Activated T-cell treated with anti-CD3 and anti-CD28 coated beads for 1 hour (primary cell): Measurements from ENCODE around the gene MTFR2.
"Not testable (repeated sequence)": the region's sequence is repeated elsewhere in the genome, so short reads cannot be mapped to it uniquely, and the experiment has no call there.

Source experiments
- DNase-seq: peaks from one replicate; pipeline ENCODE4 v3.0.0-alpha.2; 2020; ENCODE audit warnings: low read depth

The MTFR2 gene

DNA sequence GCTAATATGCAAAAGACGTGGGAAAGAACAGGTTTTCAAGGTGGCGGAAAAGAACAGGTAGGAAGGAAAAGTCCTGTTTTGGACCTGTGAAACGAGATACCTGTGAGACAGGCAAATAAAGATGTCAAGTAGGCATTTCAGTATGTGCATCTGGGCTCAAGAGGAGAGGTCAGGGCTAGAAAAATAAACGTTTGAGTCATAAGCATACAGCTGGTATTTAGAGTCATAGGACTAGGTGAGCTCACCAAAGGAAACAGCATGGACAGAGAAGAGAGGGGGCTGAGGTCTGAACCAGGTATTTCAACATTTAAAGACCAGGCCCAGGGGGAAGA, 14.9 kb downstream of the MTFR2 start:
- no peak for DNase-seq

DNA sequence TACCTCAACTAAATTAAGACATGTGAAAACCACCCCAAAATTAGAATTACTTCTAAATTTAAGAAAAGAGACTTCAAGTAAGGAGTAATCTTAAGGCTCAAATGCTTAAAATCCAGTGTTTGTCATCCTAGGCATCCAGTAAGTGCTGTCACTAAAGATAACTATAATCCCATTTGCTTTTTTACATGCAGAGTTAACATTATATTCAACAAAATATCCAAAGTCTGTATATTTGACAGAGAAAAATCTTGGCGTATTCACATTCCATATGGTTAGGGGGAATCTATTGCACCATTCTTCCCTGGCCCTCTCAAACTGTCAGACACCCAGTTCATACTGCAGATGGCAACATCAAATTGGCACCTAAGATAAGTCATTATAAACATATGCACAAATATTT, 17.4 kb downstream of the MTFR2 start:
- DNase-seq = no peak

DNA sequence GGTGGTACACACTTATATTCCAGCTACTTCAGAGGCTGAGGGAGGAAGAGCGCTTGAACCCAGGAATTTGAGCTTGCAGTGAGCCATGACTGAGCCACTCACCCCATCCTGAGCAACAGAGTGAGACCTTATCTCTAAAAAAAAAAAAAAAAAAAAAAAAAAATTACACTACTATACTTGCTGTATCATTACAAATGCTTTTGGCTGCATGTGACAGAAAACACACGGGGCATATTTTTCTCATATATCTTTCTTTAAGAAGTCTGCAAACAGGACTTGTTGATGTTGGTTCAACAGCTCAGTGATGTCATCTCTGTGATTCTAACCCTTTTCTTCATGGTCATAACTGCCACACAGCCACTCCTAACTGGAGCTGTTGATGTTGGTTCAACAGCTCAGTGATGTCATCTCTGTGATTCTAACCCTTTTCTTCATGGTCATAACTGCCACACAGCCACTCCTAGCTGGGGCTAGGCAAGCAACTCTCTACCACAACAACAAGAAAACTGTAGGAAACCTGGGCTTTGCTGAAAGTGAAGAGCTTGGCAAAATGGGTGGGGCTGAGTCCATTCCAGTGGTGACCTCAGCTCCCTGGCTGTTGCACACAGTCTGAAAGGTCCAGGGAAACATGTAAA, 19.8 kb downstream of the MTFR2 start:
- no peak for DNase-seq

DNA sequence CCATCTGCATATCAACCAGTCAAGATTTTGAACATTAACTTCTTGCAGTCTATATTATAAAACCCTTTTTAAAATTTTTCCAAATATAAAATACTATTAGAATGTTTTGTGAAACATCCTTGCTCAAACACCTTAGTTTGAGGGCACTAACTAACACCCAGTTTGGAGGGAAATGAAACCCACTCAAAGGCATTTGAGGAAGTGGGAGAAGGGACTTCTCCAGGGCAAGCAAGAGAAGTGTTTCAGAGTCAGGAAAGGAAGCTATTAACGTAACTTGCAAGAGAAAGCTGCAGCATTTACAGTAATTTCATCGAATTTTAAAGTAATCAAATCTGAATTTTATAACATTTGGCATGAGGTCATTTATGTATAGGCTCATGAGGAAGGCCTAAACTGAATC, 21.3 kb downstream of the MTFR2 start:
- DNase-seq = no peak

DNA sequence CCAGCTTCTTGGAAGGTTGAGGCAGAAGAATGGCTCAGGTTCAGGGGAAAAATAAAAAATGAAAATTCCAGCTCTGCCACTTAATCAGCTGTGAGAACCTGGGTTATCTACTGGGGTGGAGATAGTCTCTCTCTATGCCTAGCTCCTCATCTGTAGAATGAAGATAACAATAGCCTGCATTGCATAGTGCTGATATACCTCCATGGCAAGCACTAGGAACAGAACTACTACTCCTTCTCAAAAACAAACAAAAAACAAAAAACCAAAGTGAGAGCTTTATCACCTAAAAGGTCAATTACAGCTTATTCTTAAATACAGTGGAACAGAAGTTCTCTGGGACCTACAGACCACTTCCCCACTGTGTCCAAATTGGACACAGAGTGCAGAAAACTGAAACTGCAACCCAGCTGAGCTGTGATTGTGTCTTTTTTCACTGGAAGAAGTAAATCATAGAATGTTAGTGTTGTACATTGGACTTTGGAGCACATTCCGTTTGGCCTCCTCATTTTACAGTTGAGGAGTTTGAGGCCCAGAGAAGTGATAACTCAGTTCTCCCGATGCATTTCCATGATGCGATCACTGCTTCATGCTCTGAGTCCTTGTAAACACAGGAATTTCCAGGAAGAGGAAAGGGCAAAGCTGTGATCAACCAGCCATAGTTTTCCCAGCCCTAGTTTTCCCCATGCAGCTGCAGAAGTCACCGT, 23.3 kb downstream of the MTFR2 start:
- DNase-seq = no peak

DNA sequence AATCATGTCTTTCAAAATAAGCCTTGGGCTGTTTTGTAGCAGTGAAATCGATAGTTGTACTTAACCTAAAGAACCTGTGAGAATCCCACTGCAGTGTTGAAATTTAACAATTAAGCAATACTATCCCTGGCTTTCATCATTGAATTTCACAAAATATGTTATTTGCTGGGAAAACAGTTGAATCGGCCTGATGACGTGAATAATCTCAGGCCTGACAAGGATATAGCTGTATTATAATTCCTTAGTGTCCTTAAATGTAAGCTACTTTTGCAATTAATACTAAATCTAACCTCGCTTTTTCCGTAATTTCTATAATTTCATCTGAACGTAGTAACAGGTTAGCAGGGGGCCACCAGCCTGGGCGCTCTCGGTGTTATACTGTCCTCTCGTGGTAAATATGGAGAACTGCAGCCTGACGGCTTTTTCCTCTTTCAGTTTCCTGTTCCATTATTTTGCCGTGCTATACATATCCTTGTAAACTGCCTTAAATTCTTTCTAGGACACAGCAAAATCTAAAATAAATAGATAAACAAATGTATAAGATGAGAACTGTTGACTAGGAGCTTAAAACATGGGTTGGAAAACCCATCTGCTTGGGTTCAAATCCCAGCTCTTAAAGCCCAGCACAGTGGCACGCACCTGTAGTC, 24.0 kb downstream of the MTFR2 start:
- DNase-seq = peak; percentile 39

DNA sequence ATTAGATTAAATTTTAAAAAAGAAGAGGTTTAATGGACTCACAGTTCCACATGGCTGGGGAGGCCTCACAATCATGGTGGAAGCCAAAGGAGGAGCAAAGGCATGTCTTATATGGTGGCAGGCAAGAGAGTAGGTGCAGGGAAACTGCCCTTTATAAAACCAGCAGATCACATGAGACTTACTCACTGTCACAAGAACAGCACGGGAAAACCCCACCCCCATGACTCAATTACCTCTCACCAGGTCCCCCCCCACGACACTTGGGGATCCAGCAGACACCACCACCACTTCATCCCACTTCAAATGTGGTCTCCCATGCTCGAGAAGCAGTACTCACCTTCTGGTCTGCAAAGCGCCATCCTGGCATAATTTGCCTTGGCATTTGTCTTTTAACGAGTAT, 24.6 kb downstream of the MTFR2 start:
- no peak for DNase-seq

DNA sequence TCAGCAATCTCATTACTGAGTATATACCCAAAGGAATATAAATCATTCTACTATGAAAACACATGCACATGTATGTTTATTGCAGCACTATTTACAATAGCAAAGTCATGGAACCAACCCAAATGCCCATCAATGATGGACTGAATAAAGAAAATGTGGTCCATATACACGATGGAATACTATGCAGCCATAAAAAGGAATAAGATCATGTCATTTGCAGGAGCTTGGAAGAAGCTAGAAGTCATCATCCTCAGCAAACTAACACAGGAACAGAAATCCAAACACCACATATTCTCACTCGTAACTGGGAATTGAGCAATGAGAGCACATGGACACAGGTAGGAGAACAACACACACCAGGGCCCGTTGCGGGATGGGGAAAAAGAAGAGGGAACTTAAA, 25.1 kb downstream of the MTFR2 start:
- not testable (repeated sequence) for DNase-seq

DNA sequence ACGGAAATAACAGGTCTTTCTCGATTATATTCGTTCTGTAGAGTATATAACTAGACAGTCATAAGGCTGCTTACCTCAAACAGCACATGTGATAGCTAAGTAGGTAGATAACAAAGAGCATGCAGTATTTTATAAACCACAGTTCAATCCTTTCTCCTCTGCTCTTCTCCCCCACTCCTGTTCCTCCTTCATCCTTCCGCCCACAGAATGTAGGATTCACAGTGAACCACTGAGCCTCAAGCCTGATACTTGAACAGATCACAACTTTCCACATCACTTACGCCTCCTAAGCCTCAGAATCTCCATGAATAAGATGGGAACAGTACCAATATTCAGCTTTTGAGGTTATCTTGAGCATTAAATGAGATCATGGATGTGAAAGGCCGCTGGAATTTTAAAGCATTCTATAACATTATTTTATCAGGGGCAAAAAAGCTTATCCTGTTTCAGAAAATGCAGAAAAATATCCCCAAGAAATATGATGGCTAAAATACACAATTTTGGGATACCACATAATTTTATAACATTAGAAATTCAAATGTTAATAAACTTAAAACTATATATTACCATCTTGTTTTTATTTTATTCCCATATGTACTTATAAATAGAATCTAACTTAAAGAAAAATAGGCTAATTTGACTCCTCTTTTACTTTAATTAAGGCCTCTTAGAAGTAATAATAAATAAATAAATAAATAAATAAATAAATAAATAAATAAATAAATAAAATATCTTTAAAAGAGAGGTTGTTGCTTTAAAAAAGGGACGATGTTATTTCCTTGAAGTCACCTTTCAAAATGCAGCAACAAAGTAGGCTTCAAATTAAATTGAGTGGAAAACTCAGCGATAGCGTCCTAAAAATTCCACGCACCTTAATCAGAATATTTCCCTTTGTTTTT, 33.4 kb downstream of the MTFR2 start:
- no peak for DNase-seq

DNA sequence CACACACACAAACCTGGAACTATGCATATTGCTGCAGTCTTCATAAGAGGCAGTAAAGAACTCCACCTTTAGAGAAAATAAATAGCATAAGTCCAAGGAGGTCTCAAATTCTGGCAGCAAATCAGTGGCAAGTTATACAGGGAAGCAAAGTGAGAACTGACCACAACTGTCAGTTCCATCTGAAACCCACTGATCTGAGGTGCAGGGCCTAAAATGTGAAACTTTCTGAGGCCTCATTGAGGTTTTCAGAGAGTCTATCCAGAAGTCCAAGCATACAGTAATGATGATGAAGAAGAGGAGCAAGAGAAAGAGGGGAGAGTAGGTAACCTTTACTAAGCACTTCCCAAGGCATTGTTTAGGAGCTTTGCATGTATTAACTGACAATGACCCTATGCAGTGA, 36.3 kb downstream of the MTFR2 start:
- DNase-seq = no peak

DNA sequence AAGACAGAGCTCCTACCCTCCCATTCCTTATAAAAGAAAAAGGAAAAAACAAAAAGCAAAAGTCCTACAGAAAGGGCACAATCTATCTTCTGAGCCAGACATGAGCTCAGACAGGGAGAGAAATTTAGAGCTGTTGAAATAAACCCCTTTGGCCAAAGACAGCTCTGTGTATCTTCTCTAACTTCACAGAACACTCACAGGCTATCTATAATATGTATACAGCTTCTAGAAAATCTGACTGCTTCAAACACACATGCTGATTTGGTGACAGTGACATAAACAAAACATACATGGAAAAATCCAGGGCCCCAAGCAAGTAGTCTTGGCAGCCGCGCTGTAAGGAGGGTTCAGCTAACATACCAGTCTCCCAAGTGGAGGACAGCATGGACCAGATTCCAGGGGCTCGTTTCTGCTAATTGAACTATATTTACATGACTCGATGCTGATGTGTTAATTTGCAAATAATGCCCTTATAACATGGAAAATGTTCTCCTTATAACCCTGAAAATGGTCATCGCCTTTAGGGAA, 37.0 kb downstream of the MTFR2 start:
- no peak for DNase-seq

DNA sequence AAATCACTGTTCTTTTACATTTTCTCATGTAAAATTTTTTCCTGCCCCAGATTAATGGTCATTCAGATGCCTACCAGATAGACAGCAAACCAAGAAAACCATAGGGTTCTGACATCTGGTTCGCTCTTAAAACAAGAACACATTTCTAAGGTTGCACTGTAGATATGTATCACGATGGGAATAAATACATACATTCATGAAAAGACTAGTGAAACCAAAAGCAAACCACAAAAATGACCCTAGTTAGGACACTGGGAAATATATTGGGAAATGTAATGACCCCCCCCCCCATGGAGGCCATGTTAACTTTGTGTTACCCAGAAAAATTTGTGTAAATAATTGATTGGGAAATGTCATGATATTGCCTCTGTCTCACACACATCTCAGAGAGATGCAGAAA, 37.5 kb downstream of the MTFR2 start:
- DNase-seq = no peak

DNA sequence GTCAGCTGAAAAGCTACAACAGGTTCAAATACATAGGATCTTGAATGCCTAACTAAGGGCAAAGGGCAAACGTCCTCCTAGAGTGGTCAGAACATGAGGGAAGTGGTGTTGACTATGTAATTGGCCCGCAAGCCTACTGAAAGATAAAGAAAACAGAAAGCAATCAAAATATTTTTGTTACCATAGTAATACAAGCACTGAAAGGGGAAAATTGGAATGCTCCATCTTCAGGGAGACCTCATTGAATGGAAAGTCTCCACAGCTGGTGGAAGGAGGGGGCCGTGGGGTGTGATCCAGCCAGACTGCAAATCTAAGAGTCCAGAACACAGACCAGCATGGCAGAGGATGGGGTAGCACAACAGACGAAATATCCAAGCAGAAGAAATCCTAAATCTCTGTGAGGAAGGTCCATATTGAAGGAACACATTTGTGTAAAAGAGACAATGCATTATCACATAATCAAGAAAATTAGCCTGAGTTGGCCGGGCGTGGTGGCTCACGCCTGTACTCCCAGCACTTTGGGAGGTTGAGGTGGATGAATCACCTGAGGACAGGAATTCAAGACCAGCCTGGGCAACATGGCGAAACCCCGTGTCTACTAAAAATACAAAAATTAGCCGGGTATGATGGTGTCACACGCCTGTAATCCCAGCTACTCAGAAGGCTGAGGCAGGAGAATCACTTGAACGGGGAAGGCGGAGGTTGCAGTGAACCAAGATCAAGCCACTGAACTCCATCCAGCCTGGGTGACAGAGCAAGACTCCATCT, 39.5 kb downstream of the MTFR2 start:
- no peak for DNase-seq

DNA sequence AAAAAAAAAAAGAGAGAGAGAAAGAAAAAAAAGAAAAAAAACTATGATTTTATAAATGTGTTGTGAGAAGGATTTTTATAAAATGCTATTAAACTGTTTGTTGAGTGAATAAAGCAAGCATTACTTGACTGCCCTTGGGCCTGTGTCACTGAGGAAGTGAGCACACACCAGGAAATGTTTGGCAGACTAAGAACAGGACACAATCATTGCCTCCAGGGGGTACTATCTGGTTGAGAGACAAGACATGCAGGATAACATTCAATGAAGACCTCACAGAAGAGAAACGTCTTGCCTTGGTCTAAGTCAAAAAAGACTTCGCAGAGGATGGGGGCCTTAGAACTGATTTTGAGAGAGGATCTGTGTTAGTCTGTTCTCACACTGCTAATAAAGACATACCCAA, 40.6 kb downstream of the MTFR2 start:
- no peak for DNase-seq

DNA sequence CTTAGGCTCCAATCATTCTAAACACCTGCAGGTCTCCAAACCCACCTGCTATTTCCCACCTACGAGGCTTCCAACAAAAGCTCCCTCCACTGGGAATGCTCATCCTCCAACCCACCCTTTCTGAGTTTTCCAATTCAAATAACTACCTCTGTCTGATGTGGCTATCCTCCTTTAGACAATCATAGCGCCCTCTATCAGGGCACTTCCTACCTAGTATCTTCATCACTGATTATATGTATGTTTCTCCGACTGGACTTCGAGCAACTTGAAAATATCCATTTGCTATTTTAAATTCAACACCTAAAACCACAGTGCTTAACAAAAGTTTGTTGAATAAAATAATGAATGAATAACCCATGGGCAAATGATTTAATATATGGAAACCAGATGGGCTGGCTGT, 41.3 kb downstream of the MTFR2 start:
- DNase-seq = no peak

DNA sequence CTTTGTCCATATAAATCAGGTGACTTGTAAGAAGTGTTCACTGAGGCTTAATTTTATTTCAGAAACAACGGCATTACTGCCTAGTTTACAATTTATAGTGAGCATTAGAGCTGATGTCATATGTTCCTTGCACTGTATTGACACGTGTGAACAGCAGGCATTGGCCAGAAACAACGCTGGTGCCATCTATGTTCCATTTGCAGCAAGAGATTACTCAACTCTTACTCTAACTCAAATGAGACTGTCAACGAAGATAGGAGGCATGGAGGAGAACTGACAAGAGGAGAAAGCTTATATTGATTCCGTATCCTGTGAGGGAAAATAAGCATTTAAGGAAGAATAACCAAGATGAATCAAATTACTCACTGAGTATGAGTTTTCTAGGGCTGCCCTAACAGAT, 48.4 kb downstream of the MTFR2 start:
- no peak for DNase-seq

DNA sequence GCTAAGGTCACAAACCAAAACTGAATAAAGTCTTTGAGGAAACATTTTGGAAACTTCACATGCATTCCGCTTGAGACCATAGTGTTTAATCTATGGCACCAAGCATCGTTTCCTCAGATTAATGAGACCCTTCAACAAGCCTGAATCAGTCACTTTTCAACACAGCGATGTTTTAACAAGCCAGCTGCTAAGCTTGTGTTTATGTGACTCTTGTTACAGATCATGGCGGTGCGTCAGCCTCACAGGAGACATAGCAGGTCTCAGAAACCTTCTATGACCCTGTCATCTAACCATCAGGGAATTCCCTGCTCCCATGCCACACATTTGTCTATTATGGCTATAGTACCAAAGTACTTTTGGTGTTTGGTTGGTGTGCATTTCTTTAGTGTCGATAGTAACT, 57.2 kb downstream of the MTFR2 start:
- DNase-seq = no peak

DNA sequence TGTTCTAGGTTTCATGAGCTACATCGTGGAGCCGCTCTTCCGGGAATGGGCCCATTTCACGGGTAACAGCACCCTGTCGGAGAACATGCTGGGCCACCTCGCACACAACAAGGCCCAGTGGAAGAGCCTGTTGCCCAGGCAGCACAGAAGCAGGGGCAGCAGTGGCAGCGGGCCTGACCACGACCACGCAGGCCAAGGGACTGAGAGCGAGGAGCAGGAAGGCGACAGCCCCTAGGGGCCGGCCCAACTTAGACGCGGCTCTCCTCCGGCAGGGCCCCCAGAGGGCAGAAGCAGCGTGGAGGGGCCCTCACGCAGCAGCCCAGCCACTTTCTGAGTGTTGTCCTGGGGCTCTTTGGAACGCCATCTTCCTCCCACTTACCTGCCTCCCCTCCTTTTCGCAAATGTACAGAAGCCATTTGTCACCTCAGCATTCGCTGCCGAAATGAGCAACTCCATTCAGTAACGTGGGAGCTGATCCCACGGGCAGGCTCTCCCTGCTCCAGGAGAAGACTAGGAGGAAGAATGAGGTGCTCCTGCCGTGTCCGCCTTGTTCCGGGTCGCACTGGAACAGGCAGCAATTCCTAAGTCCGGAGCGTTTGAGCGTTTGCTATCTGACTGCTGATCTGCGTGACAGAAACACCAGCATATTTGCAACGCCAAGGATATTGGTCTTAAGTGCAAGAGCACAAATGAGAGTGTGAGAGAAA, 58.4 kb downstream of the MTFR2 start:
- no peak for DNase-seq

DNA sequence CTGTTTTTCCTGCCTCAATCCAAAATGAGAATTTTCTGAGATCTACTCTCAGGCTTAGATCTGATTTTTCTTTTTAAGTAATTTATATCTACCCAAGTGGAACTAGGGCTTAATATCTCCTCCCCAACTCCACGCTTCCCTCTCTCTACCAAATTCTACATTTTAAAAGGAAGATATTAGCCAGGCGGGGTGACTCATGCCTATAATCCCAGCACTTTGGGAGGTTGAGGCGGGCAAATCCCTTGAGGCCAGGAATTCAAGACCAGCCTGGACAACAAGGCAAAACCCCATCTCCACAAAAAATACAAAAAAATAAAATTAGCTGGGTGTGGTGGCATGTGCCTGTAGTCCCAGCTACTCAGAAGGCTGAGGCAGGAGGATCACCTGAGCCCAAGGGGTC, 61.0 kb downstream of the MTFR2 start:
- no peak for DNase-seq

DNA sequence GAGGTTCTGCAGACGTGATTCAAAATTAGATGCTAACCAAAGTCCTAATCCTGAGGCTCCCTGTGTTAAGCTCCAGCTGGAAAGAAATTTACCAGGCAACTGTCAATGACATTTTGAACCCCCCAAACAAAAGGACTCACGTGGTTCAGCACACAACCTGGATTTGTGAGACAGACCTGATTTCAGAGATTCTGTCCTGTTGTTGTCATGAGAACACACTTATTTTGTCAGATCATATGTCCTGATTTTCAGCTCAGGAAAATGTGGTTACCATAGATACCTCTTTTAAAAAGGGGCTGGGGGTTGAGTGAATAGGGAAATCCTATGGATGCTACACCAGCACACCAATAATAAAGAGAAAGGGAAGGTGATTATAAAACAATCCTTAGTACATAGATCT, 61.6 kb downstream of the MTFR2 start:
- DNase-seq = no peak

DNA sequence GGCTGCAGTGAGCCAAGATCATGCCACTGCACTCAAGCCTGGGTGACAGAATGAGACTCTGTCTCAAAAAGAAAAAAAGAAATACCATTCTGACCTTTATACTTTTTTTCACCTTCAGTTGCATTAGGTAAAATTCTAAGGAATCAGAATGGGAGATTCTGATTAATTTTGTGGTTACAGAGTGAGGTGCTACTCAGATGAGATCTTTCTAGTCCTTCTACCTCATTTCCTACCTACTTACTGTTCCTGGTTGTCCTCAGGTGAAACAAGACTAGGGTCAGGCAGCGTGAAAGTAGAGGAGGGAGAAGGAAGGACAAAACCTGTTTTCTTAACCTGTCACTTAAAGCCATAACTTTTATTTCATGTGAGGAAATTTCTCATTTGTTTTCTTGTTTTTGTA, 63.7 kb downstream of the MTFR2 start:
- DNase-seq = no peak
